ENCODE measurements around the gene VKORC1.

DNA sequence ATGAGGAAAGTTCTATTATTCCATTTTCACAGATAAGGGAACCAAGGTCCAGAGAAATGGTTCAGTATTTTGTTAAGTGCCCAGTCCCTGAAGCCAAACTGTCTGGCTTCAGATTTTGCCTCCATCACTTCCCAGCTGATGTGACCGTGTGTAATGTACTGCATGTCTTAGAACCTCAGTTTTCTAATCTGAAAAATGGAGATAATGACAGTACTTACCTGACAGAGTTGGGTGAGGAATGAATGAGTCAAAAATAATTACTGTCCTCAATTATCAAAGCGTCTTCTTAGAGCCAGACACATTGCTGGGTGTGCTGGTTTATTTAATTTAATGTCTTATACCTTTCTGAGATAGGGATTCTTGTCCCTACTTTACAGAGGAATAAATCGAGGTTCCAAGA is 27.3 kb downstream of the VKORC1 start:
- TF ChIP-seq ZBTB7A (IDR thresholded peaks at IDR 0.05; ENCODE audit: low read depth) (no peak), EP300 (IDR thresholded peaks at IDR 0.05; ENCODE audit: borderline replicate concordance) (no peak), RAD21 (IDR thresholded peaks at IDR 0.05; ENCODE audit: low read depth) (no peak), YY1 (IDR thresholded peaks at IDR 0.05; ENCODE audit: low read depth) (no peak), CREB1 (IDR thresholded peaks at IDR 0.05; ENCODE audit: low read depth) (no peak), NFIC (IDR thresholded peaks at IDR 0.05) (no peak), CEBPB (IDR thresholded peaks at IDR 0.05) (no peak), EGR1 (IDR thresholded peaks at IDR 0.05) (no peak)
- TF ChIP-seq, protein P1, sequence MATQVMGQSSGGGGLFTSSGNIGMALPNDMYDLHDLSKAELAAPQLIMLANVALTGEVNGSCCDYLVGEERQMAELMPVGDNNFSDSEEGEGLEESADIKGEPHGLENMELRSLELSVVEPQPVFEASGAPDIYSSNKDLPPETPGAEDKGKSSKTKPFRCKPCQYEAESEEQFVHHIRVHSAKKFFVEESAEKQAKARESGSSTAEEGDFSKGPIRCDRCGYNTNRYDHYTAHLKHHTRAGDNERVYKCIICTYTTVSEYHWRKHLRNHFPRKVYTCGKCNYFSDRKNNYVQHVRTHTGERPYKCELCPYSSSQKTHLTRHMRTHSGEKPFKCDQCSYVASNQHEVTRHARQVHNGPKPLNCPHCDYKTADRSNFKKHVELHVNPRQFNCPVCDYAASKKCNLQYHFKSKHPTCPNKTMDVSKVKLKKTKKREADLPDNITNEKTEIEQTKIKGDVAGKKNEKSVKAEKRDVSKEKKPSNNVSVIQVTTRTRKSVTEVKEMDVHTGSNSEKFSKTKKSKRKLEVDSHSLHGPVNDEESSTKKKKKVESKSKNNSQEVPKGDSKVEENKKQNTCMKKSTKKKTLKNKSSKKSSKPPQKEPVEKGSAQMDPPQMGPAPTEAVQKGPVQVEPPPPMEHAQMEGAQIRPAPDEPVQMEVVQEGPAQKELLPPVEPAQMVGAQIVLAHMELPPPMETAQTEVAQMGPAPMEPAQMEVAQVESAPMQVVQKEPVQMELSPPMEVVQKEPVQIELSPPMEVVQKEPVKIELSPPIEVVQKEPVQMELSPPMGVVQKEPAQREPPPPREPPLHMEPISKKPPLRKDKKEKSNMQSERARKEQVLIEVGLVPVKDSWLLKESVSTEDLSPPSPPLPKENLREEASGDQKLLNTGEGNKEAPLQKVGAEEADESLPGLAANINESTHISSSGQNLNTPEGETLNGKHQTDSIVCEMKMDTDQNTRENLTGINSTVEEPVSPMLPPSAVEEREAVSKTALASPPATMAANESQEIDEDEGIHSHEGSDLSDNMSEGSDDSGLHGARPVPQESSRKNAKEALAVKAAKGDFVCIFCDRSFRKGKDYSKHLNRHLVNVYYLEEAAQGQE (IDR thresholded peaks at IDR 0.05; ENCODE audit: low read depth) = no peak
- TF ChIP-seq, protein P2, sequence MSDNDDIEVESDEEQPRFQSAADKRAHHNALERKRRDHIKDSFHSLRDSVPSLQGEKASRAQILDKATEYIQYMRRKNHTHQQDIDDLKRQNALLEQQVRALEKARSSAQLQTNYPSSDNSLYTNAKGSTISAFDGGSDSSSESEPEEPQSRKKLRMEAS (IDR thresholded peaks at IDR 0.05) = no peak
